SK-N-MC (cell line): Measurements from ENCODE around the gene PCK2.

Experiments
- EZH2 ChIP-seq: fragments of 200-600 bp; sonication (generic); IDR thresholded peaks from one replicate; pipeline ENCODE4 v1.6.1; 2017; ENCODE audit warnings: antibody characterized with exemption
- FOXP2 ChIP-seq: optimal IDR thresholded peaks from 2 replicates; pipeline ENCODE3; 2011; ENCODE audit warnings: mild to moderate bottlenecking, moderate library complexity; ENCODE audit not compliant: insufficient read depth; ENCODE audit errors: extremely low read length, control extremely low read depth

- no peak for TF ChIP-seq EZH2
- TF ChIP-seq FOXP2 = no peak
Measured at GRCh38 chr14:24060443-24060842, 33.7 kb upstream of the PCK2 start.
